HG03066 (cell line): Measurements from ENCODE around the gene ETV7.
"Not testable (repeated sequence)": the region's sequence is repeated elsewhere in the genome, so short reads cannot be mapped to it uniquely, and the experiment has no call there.

ENCODE experiments used
- ATAC-seq: cut with Tn5 transposase; IDR thresholded peaks from one replicate; pipeline ENCODE4 v1.9.1; 2021; ENCODE audit warnings: low read depth; ENCODE audit not compliant: unreplicated experiment

The ETV7 gene

GRCh38 chr6:36368421-36368820, 19.0 kb downstream of the ETV7 start:
- no peak for ATAC-seq

GRCh38 chr6:36367743-36368142, 19.7 kb downstream of the ETV7 start:
- ATAC-seq, result no peak

DNA sequence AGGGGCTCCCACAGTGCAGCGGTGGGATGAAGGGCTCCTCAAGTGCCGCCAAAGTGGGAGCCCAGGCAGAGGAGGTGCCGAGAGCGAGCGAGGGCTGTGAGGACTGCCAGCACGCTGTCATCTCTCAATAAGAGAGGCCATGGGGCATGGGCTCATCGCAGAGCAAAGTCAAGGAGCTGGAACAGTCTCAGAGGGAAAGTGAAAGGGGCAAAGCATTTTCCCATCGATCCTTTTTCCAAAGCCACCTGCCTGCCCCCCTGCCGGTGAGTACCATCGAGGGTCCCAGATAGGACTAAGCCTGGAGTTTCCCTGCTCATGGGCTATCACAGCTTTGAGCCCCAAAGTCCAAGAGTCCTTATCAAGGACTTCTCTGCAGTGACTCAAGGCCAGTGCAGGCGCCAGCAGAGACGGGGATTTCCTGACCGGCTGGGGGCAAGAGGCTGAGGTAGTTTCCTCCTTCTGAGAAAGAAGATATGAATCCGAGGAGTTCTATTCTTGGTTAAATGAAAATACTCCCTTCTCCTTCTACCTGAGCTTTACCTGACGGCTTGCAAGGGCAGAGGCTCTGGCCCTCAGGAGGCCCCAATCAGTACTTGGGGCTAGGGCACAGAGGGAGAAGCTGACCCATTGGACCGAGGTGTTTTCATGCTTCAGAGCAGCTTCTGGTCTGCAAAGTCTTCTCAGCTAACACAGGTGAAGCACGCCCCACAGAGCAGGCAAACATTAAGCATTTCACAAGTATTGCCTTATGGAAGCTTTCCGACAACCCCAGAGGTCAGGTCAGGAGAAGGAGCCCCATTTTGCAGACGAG, 22.6 kb downstream of the ETV7 start:
- peak; percentile 55 for ATAC-seq

GRCh38 chr6:36364061-36364635, 23.3 kb downstream of the ETV7 start:
- ATAC-seq, result not testable (repeated sequence)

DNA sequence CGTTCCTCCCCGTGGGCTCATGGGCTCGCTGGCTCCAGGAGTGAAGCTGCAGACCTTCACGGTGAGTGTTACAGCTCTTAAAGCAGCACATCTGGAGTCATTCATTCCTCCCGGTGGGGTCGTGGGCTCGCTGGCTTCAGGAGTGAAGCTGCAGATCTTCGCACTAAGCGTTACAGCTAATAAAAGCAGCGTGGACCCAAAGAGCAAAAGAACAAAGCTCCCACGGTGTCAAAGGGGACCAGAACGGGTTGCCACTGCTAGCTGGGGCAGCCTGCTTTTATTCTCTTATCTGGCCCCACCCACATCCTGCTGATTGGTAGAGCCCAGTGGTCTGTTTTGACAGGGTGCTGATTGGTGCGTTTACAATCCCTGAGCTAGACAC, 24.1 kb downstream of the ETV7 start:
- not testable (repeated sequence) for ATAC-seq

GRCh38 chr6:36362551-36363370, 24.7 kb downstream of the ETV7 start:
- ATAC-seq, result no peak

DNA sequence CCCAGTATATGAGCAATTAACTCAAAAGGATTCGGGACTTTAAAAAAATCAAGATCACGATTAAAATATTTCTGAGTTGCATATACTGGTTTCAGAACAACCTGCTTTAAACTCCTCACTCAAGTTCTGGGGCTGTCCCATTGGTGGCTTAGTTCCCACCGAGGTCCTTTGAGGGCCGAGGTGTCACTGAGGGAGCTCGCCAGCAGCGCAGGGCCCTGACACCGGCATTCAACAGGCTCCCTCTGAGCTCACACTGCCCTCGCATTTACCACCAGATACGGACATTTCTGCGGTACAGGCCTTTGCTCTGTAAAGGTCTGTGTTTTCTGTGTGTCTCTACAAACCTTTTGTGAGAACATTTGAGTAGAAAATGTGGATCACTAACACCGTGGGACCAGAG, 26.4 kb downstream of the ETV7 start:
- no peak for ATAC-seq

GRCh38 chr6:36360241-36361054, 27.0 kb downstream of the ETV7 start:
- ATAC-seq, result no peak

DNA sequence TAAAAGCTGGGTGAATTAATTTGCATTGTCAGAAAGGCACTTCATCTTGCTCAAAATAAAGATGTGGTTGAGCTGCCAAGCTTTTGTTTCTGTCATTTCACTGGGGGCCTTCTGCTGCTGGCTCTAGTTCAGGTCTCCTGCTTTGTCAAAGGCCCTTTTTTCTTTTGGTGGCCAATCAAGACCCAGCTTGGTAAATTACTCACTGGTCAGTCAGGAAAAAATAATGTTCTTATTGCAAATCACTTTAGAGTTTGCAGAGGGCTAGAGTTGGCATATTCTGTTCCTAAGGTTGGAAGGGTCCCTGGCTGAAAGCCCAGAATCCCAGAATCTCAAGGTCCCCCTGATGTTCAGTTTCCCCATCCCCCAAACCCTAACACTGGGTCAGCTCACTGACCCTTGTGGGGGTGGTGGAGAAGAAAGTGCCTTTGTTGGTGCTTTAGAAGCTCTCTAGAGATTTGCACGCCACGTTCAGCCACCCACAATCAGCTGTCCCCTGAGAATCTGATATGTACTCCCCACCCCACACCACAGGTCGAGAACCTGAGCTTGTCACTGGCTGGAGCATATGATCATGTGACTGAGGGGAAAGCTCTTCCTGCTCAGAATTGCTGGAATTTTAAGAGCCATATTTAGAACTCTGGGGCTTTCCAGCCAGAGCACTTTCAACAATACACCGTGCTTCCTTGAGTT, 29.1 kb downstream of the ETV7 start:
- no peak for ATAC-seq

GRCh38 chr6:36357872-36358225, 29.6 kb downstream of the ETV7 start:
- peak; percentile 43 for ATAC-seq

DNA sequence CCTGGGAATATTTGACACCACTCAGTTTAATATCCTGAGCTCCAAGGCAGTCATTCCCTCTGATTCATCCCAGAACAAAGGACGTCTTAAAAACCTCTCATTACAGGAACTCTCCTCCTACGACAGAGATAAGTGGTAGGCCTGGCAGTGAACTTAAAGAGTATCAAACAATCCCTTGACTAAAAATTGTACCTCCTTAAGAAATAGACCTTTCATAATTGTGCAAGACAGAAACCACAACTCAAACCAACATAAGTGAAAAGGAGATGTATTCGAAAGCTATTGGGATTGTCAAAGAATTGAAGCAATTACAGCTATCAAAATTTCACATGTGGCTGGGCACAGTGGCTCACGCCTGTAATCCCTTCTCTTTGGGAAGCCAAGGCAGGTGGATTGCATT, 31.6 kb downstream of the ETV7 start:
- ATAC-seq, result no peak

GRCh38 chr6:36353411-36353915, 34.0 kb downstream of the ETV7 start:
- ATAC-seq, result no peak

GRCh38 chr6:36352477-36353157, 34.9 kb downstream of the ETV7 start:
- ATAC-seq, result no peak

DNA sequence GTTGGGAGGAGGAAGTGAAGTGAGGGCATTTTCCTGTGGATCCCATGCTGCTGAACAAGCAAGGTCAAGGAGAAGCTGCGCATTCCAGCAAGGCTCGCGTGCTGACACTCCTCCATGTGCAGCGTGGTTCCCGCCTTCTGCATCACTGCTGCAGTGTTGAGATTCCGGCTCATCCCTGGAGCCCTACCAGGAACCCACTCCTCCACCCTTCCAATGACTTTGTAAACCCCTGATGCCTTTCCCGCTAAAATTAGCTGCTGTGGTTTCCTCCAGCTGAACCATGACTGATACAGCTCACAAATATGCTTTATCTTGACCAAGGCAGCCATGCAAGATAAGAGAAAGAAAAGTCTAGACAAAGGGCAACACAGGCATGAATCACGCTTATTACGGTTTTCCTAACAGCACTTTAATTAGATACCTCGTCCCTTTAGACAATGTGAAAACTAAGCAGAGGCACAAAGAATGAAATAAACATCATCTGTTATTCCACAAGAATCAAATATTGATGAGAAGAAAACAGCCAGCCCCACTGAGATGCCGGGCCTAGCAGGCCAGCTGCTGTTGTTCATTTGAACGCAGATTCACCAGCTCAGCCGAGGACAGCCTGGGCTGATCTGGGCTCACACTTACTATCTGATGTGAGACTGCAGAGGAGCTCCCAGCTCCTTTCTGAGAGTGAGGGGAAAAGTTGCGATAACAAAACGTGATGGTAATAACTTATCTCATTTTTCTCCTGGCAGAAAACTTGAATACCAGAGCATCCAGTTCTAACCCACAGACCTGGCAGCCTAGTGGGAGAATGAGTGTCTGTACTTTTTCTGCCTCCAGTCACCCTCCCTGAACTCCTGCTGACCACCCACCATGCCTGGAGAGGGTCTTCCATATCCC, 36.5 kb downstream of the ETV7 start:
- no peak for ATAC-seq

GRCh38 chr6:36350082-36350481, 37.4 kb downstream of the ETV7 start:
- ATAC-seq, result no peak

DNA sequence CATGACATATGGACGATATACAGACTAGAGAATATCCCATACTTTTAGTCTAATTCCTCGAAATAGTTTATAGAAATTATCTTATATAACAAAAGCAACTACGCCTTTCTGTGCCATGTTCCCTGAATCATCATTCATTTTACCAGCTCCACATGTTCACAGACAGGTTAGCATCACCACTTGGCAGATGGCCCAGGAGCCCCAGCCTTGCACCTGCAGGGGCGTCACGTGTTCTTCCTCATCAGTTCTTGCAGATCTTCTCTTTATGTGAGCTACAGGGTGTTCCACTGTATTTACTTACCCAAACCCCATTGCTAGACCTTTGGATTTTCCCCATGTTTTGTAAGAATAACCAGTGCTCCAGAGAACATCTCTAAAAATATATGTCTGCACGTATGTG, 38.2 kb downstream of the ETV7 start:
- no peak for ATAC-seq

- no peak for ATAC-seq
These were observed 39.8 kb downstream of the ETV7 start for GRCh38 chr6:36347621-36348020.

- no peak for ATAC-seq
These were observed 40.8 kb downstream of the ETV7 start for GRCh38 chr6:36346486-36347273.
